WTC11 (cell line): Measurements from ENCODE around the gene MAP1LC3A. TPM values are rescaled to one million over a fixed set of nuclear protein-coding genes. Genes with fewer than 3 reads are reported as not detected.

Experiments used
- ATAC-seq: fragments of 200-7000 bp; cut with Tn5 transposase; 2 replicates; pipeline ENCODE4 v1.10.0; 2021; ENCODE audit warnings: mild to moderate bottlenecking, moderate library complexity
- CTCF ChIA-PET: fragments of 300-600 bp; sonication (Branson Sonifier 250); formaldehyde crosslinking; loops from one replicate; lab custom pipeline; 2021; ENCODE audit warnings: antibody characterized with exemption; lab: Charles Lee
- POLR2A ChIA-PET: fragments of 350-600 bp; sonication (Branson Sonifier 250); formaldehyde crosslinking; loops from one replicate; lab custom pipeline; 2021; ENCODE audit warnings: antibody characterized with exemption; lab: Charles Lee
- DNase-seq: peaks from one replicate; pipeline ENCODE4 v3.0.0; 2021; ENCODE audit warnings: low spot score
- H3K27ac Mint-ChIP-seq: 2 replicates; pipeline ENCODE4 v1.8.0; 2021; ENCODE audit warnings: mixed read lengths
- H3K27me3 Mint-ChIP-seq: 2 replicates; pipeline ENCODE4 v1.8.0; 2021; ENCODE audit warnings: low read depth, mild to moderate bottlenecking, moderate library complexity, mixed read lengths
- H3K36me3 Mint-ChIP-seq: 2 replicates; pipeline ENCODE4 v1.8.0; 2021; ENCODE audit warnings: mixed read lengths
- H3K4me1 Mint-ChIP-seq: 2 replicates; pipeline ENCODE4 v1.8.0; 2022; ENCODE audit warnings: mixed read lengths
- H3K4me3 Mint-ChIP-seq: 2 replicates; pipeline ENCODE4 v1.8.0; 2021; ENCODE audit warnings: mild to moderate bottlenecking, moderate library complexity, mixed read lengths
- H3K9me3 Mint-ChIP-seq: 2 replicates; pipeline ENCODE4 v1.8.0; 2021; ENCODE audit warnings: mixed read lengths
- ELF4 ChIP-seq: sonication (generic); formaldehyde crosslinking; IDR thresholded peaks from 2 replicates; pipeline ENCODE4 v1.8.1; 2022; ENCODE audit warnings: low read depth, mild to moderate bottlenecking, moderate library complexity, missing genetic modification reagents
- GABPB1 ChIP-seq: sonication (generic); formaldehyde crosslinking; IDR thresholded peaks from 2 replicates; pipeline ENCODE4 v1.8.1; 2023; ENCODE audit warnings: mild to moderate bottlenecking, missing genetic modification reagents
- MYBL2 ChIP-seq: sonication (generic); formaldehyde crosslinking; IDR thresholded peaks from 2 replicates; pipeline ENCODE4 v1.8.1; 2023; ENCODE audit warnings: mild to moderate bottlenecking, moderate library complexity, missing genetic modification reagents
- NFATC4 ChIP-seq: fragments of 250-450 bp; sonication (Bioruptor Pico); IDR thresholded peaks from 2 replicates; pipeline ENCODE4 v1.9.0; 2021; ENCODE audit warnings: mild to moderate bottlenecking
- NFYB ChIP-seq: sonication (generic); formaldehyde crosslinking; conservative IDR thresholded peaks from 2 replicates; pipeline ENCODE4 v1.8.0; 2022; ENCODE audit warnings: low read depth, missing genetic modification reagents
- SMAD4 ChIP-seq: sonication (generic); formaldehyde crosslinking; IDR thresholded peaks from 2 replicates; pipeline ENCODE4 v1.8.0; 2022; ENCODE audit warnings: mild to moderate bottlenecking, missing genetic modification reagents
- SP1 ChIP-seq: sonication (generic); formaldehyde crosslinking; conservative IDR thresholded peaks from 2 replicates; pipeline ENCODE4 v1.8.1; 2022; ENCODE audit warnings: missing genetic modification reagents
- ZNF138 ChIP-seq: sonication (generic); formaldehyde crosslinking; conservative IDR thresholded peaks from 2 replicates; pipeline ENCODE4 v1.8.1; 2022; ENCODE audit warnings: mild to moderate bottlenecking, moderate library complexity, missing genetic modification reagents
- ZNF232 ChIP-seq: sonication (generic); formaldehyde crosslinking; IDR thresholded peaks from 2 replicates; pipeline ENCODE4 v1.8.0; 2022; ENCODE audit warnings: mild to moderate bottlenecking, missing genetic modification reagents
- ZNF317 ChIP-seq: sonication (generic); formaldehyde crosslinking; IDR thresholded peaks from 2 replicates; pipeline ENCODE4 v1.8.1; 2023; ENCODE audit warnings: low read depth, mild to moderate bottlenecking, moderate library complexity, missing genetic modification reagents, borderline replicate concordance
- total RNA-seq: library from RNA; stranded (reverse); gene quantifications from 3 replicates; pipeline ENCODE4 v1.2.3, GENCODE V29; 2021
- TF ChIP-seq, protein P1 (sequence below): sonication (generic); formaldehyde crosslinking; IDR thresholded peaks from 2 replicates; pipeline ENCODE4 v1.8.1; 2022; ENCODE audit warnings: low read depth, missing genetic modification reagents, borderline replicate concordance
- TF ChIP-seq, protein P2 (sequence below): fragments of 250-450 bp; sonication (Bioruptor Pico); IDR thresholded peaks from 2 replicates; pipeline ENCODE4 v1.9.0; 2021; ENCODE audit warnings: mild to moderate bottlenecking
- TF ChIP-seq, protein P3 (sequence below): sonication (generic); formaldehyde crosslinking; IDR thresholded peaks from 2 replicates; pipeline ENCODE4 v1.8.1; 2023; ENCODE audit warnings: mild to moderate bottlenecking, moderate library complexity, missing genetic modification reagents
- TF ChIP-seq, protein P4 (sequence below): sonication (generic); formaldehyde crosslinking; IDR thresholded peaks from 2 replicates; pipeline ENCODE4 v1.8.1; 2023; ENCODE audit warnings: mild to moderate bottlenecking, missing genetic modification reagents, moderate library complexity
- TF ChIP-seq, protein P5 (sequence below): sonication (generic); formaldehyde crosslinking; conservative IDR thresholded peaks from 2 replicates; pipeline ENCODE4 v1.8.1; 2023; ENCODE audit warnings: mild to moderate bottlenecking, low read depth, missing genetic modification reagents, moderate library complexity
- TF ChIP-seq, protein P6 (sequence below): sonication (generic); formaldehyde crosslinking; IDR thresholded peaks from 2 replicates; pipeline ENCODE4 v1.8.1; 2023; ENCODE audit warnings: mild to moderate bottlenecking, missing genetic modification reagents, borderline replicate concordance

Gene MAP1LC3A
- total RNA-seq, 1 experiment from 2014 or later: 7.5 TPM

DNA sequence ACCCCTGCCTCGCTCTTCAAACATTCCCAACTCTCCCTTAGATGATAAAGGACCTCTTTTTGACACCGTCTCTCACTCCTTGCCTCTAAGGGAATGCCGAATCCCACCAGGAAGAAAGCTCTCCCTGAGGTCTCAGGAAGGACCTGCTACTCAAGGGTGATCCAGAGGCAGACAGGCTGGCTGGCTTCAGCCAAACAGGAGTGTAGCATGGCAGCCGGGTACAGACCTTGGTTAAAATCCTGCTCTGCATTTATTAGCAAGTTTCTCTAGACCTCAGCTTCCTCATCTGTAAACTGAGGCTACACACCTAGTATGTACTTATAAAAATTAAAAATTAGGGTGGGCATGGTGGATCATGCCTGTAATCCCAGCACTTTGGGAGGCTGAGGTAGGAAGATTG lies 17.2 kb downstream of the MAP1LC3A start (continued):
- TF ChIP-seq, protein P1, sequence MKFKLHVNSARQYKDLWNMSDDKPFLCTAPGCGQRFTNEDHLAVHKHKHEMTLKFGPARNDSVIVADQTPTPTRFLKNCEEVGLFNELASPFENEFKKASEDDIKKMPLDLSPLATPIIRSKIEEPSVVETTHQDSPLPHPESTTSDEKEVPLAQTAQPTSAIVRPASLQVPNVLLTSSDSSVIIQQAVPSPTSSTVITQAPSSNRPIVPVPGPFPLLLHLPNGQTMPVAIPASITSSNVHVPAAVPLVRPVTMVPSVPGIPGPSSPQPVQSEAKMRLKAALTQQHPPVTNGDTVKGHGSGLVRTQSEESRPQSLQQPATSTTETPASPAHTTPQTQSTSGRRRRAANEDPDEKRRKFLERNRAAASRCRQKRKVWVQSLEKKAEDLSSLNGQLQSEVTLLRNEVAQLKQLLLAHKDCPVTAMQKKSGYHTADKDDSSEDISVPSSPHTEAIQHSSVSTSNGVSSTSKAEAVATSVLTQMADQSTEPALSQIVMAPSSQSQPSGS: no peak
- TF ChIP-seq GABPB1 (CRISPR knock-in tag): no peak
- TF ChIP-seq MYBL2 (CRISPR knock-in tag): no peak
- TF ChIP-seq, protein P2, sequence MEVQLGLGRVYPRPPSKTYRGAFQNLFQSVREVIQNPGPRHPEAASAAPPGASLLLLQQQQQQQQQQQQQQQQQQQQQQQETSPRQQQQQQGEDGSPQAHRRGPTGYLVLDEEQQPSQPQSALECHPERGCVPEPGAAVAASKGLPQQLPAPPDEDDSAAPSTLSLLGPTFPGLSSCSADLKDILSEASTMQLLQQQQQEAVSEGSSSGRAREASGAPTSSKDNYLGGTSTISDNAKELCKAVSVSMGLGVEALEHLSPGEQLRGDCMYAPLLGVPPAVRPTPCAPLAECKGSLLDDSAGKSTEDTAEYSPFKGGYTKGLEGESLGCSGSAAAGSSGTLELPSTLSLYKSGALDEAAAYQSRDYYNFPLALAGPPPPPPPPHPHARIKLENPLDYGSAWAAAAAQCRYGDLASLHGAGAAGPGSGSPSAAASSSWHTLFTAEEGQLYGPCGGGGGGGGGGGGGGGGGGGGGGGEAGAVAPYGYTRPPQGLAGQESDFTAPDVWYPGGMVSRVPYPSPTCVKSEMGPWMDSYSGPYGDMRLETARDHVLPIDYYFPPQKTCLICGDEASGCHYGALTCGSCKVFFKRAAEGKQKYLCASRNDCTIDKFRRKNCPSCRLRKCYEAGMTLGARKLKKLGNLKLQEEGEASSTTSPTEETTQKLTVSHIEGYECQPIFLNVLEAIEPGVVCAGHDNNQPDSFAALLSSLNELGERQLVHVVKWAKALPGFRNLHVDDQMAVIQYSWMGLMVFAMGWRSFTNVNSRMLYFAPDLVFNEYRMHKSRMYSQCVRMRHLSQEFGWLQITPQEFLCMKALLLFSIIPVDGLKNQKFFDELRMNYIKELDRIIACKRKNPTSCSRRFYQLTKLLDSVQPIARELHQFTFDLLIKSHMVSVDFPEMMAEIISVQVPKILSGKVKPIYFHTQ (CRISPR knock-in tag): no peak
- TF ChIP-seq SP1 (CRISPR knock-in tag): no peak
- TF ChIP-seq, protein P3, sequence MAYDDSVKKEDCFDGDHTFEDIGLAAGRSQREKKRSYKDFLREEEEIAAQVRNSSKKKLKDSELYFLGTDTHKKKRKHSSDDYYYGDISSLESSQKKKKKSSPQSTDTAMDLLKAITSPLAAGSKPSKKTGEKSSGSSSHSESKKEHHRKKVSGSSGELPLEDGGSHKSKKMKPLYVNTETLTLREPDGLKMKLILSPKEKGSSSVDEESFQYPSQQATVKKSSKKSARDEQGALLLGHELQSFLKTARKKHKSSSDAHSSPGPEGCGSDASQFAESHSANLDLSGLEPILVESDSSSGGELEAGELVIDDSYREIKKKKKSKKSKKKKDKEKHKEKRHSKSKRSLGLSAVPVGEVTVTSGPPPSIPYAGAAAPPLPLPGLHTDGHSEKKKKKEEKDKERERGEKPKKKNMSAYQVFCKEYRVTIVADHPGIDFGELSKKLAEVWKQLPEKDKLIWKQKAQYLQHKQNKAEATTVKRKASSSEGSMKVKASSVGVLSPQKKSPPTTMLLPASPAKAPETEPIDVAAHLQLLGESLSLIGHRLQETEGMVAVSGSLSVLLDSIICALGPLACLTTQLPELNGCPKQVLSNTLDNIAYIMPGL (CRISPR knock-in tag): no peak
- no peak for TF ChIP-seq ELF4 (CRISPR knock-in tag)
- no peak for TF ChIP-seq NFATC4 (CRISPR knock-in tag)
- no peak for TF ChIP-seq ZNF138
- no peak for TF ChIP-seq ZNF232

DNA sequence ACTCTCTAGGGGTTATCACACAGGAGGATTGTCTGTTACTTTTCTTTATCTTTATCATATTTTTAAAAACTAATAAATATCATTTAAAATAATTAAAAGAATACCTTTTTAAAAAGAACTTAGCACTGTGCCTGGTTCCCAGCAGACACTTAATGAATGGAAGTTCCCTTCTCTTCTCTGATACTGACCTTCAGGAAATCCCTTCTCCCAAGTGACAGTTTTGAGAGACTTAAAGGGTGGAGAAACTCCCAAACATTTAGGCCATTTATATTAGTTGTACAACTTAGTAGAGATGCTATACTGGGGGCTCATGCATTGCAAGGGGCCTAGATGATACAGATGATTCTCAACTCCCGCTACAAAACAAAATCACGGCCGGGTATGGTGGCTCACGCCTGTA lies 18.5 kb downstream of the MAP1LC3A start:
- POLR2A ChIA-PET: no interaction called here

DNA sequence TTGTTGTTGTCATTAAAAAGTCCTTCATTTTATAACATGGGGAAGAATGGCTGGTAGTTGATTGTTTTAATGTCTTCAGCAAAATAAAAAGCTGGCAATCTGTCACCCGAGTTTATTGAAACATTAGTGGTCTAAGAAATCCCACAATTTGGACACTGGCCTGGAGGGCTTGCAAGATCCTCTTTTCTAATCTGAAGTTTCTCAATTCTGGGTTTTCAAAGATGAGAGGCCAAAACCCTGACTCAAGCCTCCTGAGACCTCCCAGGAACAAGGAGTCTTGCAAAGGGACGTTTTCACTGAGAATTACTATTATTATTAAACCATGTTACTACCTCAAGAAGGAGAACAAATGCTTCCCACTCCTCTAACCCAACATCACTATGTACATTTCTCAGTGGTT lies 19.5 kb downstream of the MAP1LC3A start:
- Mint-ChIP-seq H3K36me3 (peaks cover 8% of the 10 kb centered on the region; the same call in 1 of the 2 replicates), H3K27ac (no peak overlapping the region), H3K9me3 (no peaks in the 10 kb centered on the region), H3K4me3 (no peak overlapping the region), H3K4me1 (no peaks in the 10 kb centered on the region), H3K27me3 (no peaks in the 10 kb centered on the region)
- ChIA-PET CTCF (interaction anchor here (1.3 to 1.7 kb wide), 2 partner anchors 41 to 192 kb away, joined by 4 to 5 read pairs; no protein-coding TSS in a partner anchor), POLR2A (no interaction called here)
- no peak for DNase-seq
- no peak for ATAC-seq
- TF ChIP-seq NFYB (no peak), SMAD4 (CRISPR knock-in tag) (no peak)
- TF ChIP-seq, protein P4, sequence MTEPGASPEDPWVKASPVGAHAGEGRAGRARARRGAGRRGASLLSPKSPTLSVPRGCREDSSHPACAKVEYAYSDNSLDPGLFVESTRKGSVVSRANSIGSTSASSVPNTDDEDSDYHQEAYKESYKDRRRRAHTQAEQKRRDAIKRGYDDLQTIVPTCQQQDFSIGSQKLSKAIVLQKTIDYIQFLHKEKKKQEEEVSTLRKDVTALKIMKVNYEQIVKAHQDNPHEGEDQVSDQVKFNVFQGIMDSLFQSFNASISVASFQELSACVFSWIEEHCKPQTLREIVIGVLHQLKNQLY: no peak
- TF ChIP-seq, protein P2 (CRISPR knock-in tag): no peak
- TF ChIP-seq, protein P5, sequence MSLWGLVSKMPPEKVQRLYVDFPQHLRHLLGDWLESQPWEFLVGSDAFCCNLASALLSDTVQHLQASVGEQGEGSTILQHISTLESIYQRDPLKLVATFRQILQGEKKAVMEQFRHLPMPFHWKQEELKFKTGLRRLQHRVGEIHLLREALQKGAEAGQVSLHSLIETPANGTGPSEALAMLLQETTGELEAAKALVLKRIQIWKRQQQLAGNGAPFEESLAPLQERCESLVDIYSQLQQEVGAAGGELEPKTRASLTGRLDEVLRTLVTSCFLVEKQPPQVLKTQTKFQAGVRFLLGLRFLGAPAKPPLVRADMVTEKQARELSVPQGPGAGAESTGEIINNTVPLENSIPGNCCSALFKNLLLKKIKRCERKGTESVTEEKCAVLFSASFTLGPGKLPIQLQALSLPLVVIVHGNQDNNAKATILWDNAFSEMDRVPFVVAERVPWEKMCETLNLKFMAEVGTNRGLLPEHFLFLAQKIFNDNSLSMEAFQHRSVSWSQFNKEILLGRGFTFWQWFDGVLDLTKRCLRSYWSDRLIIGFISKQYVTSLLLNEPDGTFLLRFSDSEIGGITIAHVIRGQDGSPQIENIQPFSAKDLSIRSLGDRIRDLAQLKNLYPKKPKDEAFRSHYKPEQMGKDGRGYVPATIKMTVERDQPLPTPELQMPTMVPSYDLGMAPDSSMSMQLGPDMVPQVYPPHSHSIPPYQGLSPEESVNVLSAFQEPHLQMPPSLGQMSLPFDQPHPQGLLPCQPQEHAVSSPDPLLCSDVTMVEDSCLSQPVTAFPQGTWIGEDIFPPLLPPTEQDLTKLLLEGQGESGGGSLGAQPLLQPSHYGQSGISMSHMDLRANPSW (CRISPR knock-in tag): no peak

More for the DNA sequence above, 18.5 kb downstream of the MAP1LC3A start:
- CTCF ChIA-PET: no interaction called here
- no peaks in the 10 kb centered on the region for H3K9me3 Mint-ChIP-seq
- TF ChIP-seq ZNF317 (CRISPR knock-in tag): no peak
- TF ChIP-seq, protein P6, sequence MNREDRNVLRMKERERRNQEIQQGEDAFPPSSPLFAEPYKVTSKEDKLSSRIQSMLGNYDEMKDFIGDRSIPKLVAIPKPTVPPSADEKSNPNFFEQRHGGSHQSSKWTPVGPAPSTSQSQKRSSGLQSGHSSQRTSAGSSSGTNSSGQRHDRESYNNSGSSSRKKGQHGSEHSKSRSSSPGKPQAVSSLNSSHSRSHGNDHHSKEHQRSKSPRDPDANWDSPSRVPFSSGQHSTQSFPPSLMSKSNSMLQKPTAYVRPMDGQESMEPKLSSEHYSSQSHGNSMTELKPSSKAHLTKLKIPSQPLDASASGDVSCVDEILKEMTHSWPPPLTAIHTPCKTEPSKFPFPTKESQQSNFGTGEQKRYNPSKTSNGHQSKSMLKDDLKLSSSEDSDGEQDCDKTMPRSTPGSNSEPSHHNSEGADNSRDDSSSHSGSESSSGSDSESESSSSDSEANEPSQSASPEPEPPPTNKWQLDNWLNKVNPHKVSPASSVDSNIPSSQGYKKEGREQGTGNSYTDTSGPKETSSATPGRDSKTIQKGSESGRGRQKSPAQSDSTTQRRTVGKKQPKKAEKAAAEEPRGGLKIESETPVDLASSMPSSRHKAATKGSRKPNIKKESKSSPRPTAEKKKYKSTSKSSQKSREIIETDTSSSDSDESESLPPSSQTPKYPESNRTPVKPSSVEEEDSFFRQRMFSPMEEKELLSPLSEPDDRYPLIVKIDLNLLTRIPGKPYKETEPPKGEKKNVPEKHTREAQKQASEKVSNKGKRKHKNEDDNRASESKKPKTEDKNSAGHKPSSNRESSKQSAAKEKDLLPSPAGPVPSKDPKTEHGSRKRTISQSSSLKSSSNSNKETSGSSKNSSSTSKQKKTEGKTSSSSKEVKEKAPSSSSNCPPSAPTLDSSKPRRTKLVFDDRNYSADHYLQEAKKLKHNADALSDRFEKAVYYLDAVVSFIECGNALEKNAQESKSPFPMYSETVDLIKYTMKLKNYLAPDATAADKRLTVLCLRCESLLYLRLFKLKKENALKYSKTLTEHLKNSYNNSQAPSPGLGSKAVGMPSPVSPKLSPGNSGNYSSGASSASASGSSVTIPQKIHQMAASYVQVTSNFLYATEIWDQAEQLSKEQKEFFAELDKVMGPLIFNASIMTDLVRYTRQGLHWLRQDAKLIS (CRISPR knock-in tag): no peak
- no peak overlapping the region for H3K4me3 Mint-ChIP-seq
- peaks cover 8% of the 10 kb centered on the region; the same call in 1 of the 2 replicates for H3K36me3 Mint-ChIP-seq
- no peak for ATAC-seq
- no peak for DNase-seq
- H3K27me3 Mint-ChIP-seq: no peaks in the 10 kb centered on the region
- no peak overlapping the region for H3K27ac Mint-ChIP-seq
- no peaks in the 10 kb centered on the region for H3K4me1 Mint-ChIP-seq
